HG02571 (cell line): Measurements from ENCODE around the gene DENND1A.

Experiments used
- ATAC-seq: cut with Tn5 transposase; IDR thresholded peaks from one replicate; pipeline ENCODE4 v1.9.1; 2021; ENCODE audit warnings: mild to moderate bottlenecking, moderate library complexity; ENCODE audit not compliant: unreplicated experiment

DENND1A gene

GRCh38 chr9:123480791-123481190 is 449.1 kb downstream of the DENND1A start:
- no peak for ATAC-seq

GRCh38 chr9:123480096-123480495 is 449.8 kb downstream of the DENND1A start:
- ATAC-seq = no peak

- ATAC-seq = no peak
Measured at GRCh38 chr9:123478967-123479602, 450.8 kb downstream of the DENND1A start.

- no peak for ATAC-seq
Measured at GRCh38 chr9:123478160-123478559, 451.8 kb downstream of the DENND1A start.

- no peak for ATAC-seq
Measured at GRCh38 chr9:123475407-123475806, 454.5 kb downstream of the DENND1A start.

- ATAC-seq = no peak
Measured at GRCh38 chr9:123472862-123473614, 456.9 kb downstream of the DENND1A start.

- ATAC-seq = no peak
Measured at GRCh38 chr9:123471843-123472570, 457.9 kb downstream of the DENND1A start.

- no peak for ATAC-seq
Measured at GRCh38 chr9:123470991-123471770, 458.7 kb downstream of the DENND1A start.

- no peak for ATAC-seq
Measured at GRCh38 chr9:123470121-123470782, 459.7 kb downstream of the DENND1A start.

- no peak for ATAC-seq
Measured at GRCh38 chr9:123469282-123469681, 460.6 kb downstream of the DENND1A start.

GRCh38 chr9:123468541-123468940 is 461.4 kb downstream of the DENND1A start:
- ATAC-seq = no peak

- ATAC-seq = no peak
Measured at GRCh38 chr9:123465304-123465703, 464.6 kb downstream of the DENND1A start.

- ATAC-seq = no peak
Measured at GRCh38 chr9:123460091-123460490, 469.8 kb downstream of the DENND1A start.

GRCh38 chr9:123457583-123457982 is 472.3 kb downstream of the DENND1A start:
- ATAC-seq = no peak

- ATAC-seq = no peak
Measured at GRCh38 chr9:123456011-123456410, 473.9 kb downstream of the DENND1A start.

GRCh38 chr9:123455187-123455586 is 474.7 kb downstream of the DENND1A start:
- ATAC-seq = no peak

- ATAC-seq = no peak
Measured at GRCh38 chr9:123454361-123454760, 475.6 kb downstream of the DENND1A start.

GRCh38 chr9:123453831-123454321 is 476.1 kb downstream of the DENND1A start:
- no peak for ATAC-seq

GRCh38 chr9:123453076-123453667 is 476.8 kb downstream of the DENND1A start:
- no peak for ATAC-seq

GRCh38 chr9:123450996-123451395 is 478.9 kb downstream of the DENND1A start:
- no peak for ATAC-seq
